GM21423 (cell line): ENCODE data around the gene ATE1.
"Not testable (repeated sequence)": the region's sequence is repeated elsewhere in the genome, so short reads cannot be mapped to it uniquely, and the experiment has no call there.

ENCODE experiments used
- ATAC-seq: cut with Tn5 transposase; IDR thresholded peaks from one replicate; pipeline ENCODE4 v1.9.1; 2021; ENCODE audit warnings: mild to moderate bottlenecking, moderate library complexity; ENCODE audit not compliant: unreplicated experiment

Gene ATE1

DNA sequence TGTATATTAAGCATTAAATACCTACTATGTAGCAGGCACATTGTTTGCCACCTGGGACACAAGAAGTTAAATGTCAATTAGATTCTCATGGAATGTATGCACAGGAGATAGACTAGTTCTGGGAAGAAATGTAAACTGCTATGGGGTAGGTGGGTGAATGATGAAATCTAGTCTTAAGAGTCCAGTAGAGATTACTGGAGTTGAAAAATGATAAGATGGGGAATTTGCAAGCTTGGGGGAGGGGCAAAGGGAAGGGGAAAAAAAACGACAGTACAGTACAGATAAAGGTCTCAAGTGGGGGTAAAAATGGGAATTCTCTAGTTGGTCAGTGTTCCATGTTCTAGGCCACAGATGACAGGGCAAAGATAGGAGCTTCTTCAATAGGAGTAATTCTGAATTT, 94.4 kb downstream of the ATE1 start:
- no peak for ATAC-seq

- ATAC-seq, result no peak
These were observed 95.2 kb downstream of the ATE1 start for GRCh38 chr10:121832647-121833046.

DNA sequence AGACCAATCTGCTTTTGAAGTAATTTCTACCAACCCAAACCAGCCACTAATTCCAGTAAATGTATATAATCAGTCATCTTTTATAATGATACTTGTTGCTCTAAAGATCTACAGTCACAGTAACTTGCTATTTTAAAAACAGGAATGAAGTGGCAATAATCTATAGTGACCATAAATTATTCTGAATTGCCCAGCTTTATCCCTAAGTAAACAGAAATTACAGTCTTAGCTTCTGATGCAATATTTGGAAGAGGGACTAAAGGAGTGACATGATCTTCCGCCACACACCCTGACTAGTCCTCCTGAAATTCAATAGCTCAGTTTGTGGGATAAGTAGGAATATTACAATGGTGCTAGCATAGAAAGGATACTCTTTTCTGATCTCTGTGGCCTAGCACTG, 96.1 kb downstream of the ATE1 start:
- no peak for ATAC-seq

- no peak for ATAC-seq
These were observed 96.6 kb downstream of the ATE1 start for GRCh38 chr10:121831237-121831636.

- no peak for ATAC-seq
These were observed 97.7 kb downstream of the ATE1 start for GRCh38 chr10:121830101-121830500.

GRCh38 chr10:121828045-121828444, 99.8 kb downstream of the ATE1 start:
- peak; percentile 45 for ATAC-seq

DNA sequence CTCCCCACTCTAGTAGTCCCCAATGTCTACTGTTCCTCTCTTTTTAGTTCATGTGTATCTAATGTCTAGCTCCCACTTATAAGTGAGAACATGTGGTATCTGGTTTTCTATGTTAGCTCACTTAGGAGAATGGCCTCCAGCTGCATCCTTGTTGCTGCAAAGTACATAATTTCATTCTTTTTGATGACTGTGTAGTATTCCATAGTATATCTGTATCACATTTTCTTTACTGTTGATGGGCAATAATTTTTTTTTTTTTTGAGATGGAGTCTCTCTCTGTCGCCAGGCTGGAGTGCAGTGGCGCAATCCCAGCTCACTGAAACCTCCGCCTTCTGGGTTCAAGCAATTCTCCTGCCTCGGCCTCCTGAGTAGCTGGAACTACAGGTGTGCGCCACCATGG, 101.1 kb downstream of the ATE1 start:
- ATAC-seq, result not testable (repeated sequence)

- peak; percentile 51 for ATAC-seq
These were observed 103.8 kb downstream of the ATE1 start for GRCh38 chr10:121823993-121824463.

GRCh38 chr10:121822724-121823123, 105.1 kb downstream of the ATE1 start:
- ATAC-seq, result no peak

DNA sequence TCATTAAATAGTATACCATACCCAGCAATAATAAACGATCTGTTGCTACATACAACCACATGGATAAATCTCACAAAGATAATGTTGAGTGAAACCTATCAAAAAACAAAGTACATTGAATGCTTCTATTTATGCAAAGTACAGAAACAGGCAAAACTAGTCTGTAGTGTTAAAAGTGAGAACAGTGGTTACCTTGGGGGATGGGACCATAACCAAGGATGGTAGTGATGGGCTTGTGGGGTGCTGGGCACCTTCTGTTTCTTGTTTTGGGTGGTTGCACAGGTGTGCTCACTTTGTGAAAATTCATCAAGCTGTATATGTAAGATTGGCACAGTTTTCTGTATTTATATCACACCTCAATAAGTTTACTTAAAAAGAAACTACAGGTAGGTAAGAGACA, 105.7 kb downstream of the ATE1 start:
- no peak for ATAC-seq

DNA sequence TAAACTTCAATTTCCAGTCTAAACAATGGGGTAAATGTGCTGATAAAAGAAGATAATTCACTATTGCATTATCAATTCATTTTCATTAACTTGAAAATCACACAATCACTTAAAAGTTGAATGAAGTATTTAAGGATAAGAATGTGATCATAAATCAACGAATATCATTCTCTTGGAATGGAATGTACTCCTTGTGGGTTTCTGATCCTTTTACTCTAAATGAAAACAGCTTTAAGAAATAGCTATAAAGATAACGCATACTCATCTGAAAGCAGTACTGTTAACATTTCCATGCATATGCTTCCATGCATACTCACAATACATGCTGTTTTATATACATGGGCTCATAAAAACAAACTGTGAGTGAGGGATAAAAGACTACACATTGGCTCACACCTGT, 108.8 kb downstream of the ATE1 start:
- ATAC-seq, result no peak

DNA sequence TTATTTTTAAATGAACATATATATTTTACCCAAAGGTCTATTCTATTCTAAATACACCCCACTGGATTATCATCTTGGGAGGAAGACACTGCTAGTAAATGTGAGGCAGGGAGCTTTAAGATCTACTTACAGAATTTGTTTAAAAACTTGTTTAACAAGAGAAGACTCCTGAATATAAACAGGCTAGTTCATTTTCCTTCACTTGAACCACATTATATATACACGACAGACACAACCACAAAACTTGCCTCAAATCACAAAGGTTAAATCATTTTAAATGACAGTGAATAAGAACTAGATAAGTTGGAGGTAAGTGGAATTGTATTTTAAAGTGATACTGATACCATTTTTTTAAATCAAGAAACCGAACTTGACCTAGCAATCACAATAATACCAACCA, 109.2 kb downstream of the ATE1 start:
- ATAC-seq, result no peak

GRCh38 chr10:121816197-121816596, 111.6 kb downstream of the ATE1 start:
- ATAC-seq, result no peak

DNA sequence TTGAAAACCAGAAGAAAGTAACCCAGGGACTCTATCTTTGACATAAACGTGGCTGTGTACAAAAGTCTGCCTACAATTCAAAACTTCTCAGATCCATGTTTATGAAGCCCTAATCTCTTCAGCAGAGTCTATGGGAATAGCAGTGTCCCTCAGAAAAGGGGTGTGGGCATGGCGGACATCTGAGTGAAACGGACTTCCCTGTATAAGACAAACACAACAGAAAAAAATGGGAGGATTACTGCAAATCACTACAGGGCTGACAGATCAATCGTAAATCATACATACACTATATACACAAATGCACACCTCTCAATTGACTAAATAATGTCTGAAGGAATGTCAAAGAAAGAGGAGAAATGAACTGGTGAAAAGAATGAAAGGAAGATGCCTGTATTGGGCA, 114.0 kb downstream of the ATE1 start:
- no peak for ATAC-seq

DNA sequence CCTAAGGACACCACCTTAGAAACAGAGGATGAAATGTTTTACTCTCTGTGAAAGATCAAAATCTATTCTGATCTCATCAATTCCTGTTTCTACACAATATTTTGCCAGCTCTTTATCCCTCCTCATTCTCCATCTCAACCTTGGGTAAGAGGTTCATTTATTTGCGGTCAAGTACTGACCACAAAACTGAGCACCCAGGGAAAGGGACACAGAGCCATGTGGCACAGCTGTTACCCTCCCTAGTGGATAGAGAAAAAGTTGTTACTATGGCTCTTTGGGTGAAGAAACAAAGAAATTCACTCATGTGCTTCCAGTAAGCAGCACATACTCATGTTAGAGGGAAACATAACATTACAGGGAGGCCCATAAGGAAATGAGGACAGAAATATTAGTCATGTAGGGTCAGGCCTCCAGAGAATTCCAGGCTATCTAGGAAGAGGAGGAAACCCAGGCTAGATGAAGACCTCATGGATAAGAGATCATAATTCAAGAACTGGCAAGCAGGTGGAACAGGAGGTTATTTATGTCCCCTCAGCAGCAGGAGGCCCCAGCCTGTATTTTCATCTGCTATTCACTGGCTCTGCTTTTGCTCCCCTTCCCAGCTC, 114.5 kb downstream of the ATE1 start:
- no peak for ATAC-seq

GRCh38 chr10:121812031-121812430, 115.8 kb downstream of the ATE1 start:
- no peak for ATAC-seq

DNA sequence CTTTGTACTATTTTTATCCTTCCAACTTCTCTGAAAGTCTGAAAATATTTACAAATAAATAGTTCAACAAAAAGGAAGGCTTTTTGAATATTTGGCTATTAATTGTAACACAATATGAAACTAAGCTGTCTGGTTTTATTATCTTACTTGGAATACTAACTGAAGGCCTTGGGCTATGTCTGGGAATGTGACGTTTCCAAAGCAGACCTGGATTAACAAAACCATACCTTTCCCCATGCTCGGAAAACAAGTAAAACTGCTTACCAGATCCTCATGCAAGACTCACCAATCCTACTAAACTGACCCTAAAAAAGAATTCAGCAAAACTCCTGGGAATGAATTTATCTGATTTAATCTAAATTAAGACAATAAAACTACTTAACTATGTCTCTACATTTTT, 116.4 kb downstream of the ATE1 start:
- ATAC-seq, result no peak

- no peak for ATAC-seq
These were observed 119.0 kb downstream of the ATE1 start for GRCh38 chr10:121808835-121809234.

- no peak for ATAC-seq
These were observed 123.4 kb downstream of the ATE1 start for GRCh38 chr10:121804460-121804859.

- ATAC-seq, result no peak
These were observed 124.2 kb downstream of the ATE1 start for GRCh38 chr10:121803611-121804010.

- no peak for ATAC-seq
These were observed 127.0 kb downstream of the ATE1 start for GRCh38 chr10:121800831-121801230.

DNA sequence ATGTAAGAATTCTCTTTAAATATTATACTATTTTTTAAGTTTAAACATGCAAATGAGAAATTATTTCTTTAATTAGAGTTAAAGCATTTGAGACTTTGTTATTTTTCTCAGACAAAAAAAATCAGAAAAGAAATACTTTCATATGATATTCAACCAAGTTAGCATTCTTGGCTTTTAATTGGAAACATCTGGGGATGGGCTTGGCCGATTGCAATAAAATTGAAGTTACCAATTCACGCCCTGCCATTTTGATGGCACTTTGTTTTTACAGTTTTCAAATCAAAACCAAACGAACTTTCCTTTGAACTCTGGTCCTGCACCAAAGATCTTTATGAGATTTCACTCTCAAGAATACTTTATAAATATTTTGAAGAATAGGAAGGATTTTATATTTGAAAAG, 127.7 kb downstream of the ATE1 start:
- no peak for ATAC-seq

- ATAC-seq, result no peak
These were observed 130.3 kb downstream of the ATE1 start for GRCh38 chr10:121797490-121797889.
